ENCODE data around the gene CAT.
A peak's percentile ranks its signal among the peaks of the same experiment; 100 is the strongest.

The CAT gene

DNA sequence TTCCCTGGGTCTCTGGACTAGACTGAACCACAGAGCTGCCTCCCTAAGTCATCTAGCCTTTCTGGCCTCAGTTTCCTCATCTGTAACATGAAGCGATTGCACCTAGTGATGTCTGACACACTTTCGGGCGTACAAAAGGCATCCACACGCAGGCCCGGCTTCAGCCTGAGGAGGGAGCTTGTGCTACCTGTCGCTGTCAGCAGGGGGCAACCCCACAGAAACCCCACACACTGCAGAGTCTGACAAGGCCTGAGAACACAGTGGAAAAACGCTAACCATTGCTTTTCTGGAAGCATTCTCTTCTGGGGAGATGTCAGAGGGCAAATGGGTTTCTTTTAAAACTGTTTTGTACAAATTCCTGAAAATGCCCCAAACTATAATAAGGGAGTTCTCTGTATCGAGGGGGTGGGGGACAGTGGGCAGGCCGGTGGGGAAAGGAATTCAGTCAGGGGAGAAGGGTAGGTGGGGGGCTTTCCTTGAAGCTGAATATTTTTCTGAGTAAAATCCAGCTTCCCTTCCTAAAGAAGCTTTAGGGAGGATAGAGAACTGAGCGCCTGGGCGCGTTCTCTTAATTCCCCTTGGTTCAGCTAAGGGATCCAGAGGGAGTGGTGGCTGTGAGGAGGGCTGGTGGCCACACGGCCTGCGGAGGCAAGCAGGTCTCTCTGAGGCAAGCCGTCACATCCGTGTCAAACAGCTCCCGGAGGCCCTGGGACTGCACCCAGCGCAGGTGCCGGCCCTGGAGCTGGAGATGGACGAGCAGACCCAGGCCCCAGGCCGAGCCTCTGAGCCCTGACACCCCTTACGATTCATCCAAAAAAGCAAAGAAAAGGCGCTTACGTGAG lies 74.3 kb downstream of the CAT start:
- Histone ChIP-seq H3K9ac (ENCODE audit: low read depth, low read length, poor library complexity, severe bottlenecking) (no peak overlapping the region), H2AFZ (ENCODE audit: low read length) (no peak overlapping the region), H3K9me3 (ENCODE audit: insufficient read depth, low read depth, low read length) (no peaks in the 10 kb centered on the region), H3K4me1 (ENCODE audit: insufficient read depth, low read length, poor library complexity, severe bottlenecking) (no peaks in the 10 kb centered on the region), H3K4me2 (ENCODE audit: low read depth, low read length, poor library complexity, severe bottlenecking) (no peak overlapping the region), H3K36me3 (ENCODE audit: insufficient read depth, low read length) (no peaks in the 10 kb centered on the region), H3K4me3 (ENCODE audit: low read length, poor library complexity, severe bottlenecking) (no peak overlapping the region), H3F3A (ENCODE audit: low read depth) (no peaks in the 10 kb centered on the region), H3K9me2 (replicated peaks; ENCODE audit: low read depth, low read length) (no peaks in the 10 kb centered on the region), H4K20me1 (ENCODE audit: insufficient read depth, low read length, poor library complexity, severe bottlenecking) (no peaks in the 10 kb centered on the region), H3K27me3 (ENCODE audit: insufficient read depth, low read length, poor library complexity, severe bottlenecking) (no peaks in the 10 kb centered on the region), H3K79me2 (ENCODE audit: insufficient read depth, low read length) (no peaks in the 10 kb centered on the region)
- TF ChIP-seq, protein P1, sequence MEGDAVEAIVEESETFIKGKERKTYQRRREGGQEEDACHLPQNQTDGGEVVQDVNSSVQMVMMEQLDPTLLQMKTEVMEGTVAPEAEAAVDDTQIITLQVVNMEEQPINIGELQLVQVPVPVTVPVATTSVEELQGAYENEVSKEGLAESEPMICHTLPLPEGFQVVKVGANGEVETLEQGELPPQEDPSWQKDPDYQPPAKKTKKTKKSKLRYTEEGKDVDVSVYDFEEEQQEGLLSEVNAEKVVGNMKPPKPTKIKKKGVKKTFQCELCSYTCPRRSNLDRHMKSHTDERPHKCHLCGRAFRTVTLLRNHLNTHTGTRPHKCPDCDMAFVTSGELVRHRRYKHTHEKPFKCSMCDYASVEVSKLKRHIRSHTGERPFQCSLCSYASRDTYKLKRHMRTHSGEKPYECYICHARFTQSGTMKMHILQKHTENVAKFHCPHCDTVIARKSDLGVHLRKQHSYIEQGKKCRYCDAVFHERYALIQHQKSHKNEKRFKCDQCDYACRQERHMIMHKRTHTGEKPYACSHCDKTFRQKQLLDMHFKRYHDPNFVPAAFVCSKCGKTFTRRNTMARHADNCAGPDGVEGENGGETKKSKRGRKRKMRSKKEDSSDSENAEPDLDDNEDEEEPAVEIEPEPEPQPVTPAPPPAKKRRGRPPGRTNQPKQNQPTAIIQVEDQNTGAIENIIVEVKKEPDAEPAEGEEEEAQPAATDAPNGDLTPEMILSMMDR (conservative IDR thresholded peaks at IDR 0.05; ENCODE audit: low read length), result peak; percentile 94
- no peak for TF ChIP-seq EZH2phosphoT487 (IDR thresholded peaks at IDR 0.05; ENCODE audit: borderline replicate concordance)

DNA sequence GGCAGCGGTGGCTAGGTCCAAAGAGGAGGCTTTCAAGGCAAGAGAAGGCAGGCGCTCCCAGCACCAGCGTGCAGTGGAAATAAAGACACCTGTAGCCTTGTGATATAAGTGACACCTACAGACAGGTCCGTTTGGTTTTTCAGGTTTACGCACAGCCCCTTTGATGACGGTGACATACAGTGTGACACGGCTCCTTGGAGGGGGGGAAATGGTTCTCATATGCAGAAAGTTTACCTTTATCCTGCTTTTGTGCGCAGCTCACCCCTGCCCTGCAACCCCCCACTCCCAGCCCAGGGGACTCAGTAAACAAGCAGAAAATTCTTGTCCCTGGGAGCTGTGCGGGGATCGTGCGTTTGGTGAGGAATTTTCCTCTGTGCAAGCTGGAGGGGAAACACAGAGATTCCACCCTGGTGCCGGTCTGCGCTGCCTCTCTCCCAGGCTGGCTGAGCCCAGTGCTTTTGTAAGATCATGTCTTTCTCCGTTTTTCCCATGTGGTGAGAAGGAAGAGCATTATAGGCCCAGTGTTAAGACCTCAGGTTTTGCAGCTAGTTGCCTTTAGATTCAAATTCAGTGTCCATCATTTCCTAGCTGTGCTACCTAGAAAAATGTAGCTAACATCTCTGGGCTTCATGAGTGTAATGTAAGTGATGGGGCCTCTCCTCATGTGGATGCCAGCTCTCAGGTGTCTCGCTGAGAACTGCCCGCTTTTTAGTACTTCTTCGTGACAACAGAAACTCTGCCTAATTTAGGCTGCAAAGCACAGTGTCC lies 75.1 kb downstream of the CAT start, which contains the start of gene ELF5:
ELF5 (minus strand) TSS at position 113 of the 768 bp plus-strand sequence. CDS start 8,045 bp downstream, outside the sequence.
- Histone ChIP-seq H3K9me2 (replicated peaks; ENCODE audit: low read depth, low read length) (no peaks in the 10 kb centered on the region), H3K27me3 (ENCODE audit: insufficient read depth, low read length, poor library complexity, severe bottlenecking) (no peaks in the 10 kb centered on the region), H3K79me2 (ENCODE audit: insufficient read depth, low read length) (no peaks in the 10 kb centered on the region), H3K36me3 (ENCODE audit: insufficient read depth, low read length) (no peaks in the 10 kb centered on the region), H2AFZ (ENCODE audit: low read length) (no peak within 1 kb of the TSS), H3K9me3 (ENCODE audit: insufficient read depth, low read depth, low read length) (no peaks in the 10 kb centered on the region), H3K4me2 (ENCODE audit: low read depth, low read length, poor library complexity, severe bottlenecking) (no peak within 1 kb of the TSS), H3K4me3 (ENCODE audit: low read length, poor library complexity, severe bottlenecking) (no peak within 1 kb of the TSS), H3K9ac (ENCODE audit: low read depth, low read length, poor library complexity, severe bottlenecking) (no peak within 1 kb of the TSS), H3F3A (ENCODE audit: low read depth) (no peaks in the 10 kb centered on the region), H4K20me1 (ENCODE audit: insufficient read depth, low read length, poor library complexity, severe bottlenecking) (no peaks in the 10 kb centered on the region), H3K4me1 (ENCODE audit: insufficient read depth, low read length, poor library complexity, severe bottlenecking) (no peaks in the 10 kb centered on the region)
- TF ChIP-seq, protein P1 (conservative IDR thresholded peaks at IDR 0.05; ENCODE audit: low read length), result no peak
- no peak for TF ChIP-seq EZH2phosphoT487 (IDR thresholded peaks at IDR 0.05; ENCODE audit: borderline replicate concordance)

- Histone ChIP-seq H2AFZ (ENCODE audit: low read length) (no peak overlapping the region), H3K4me3 (ENCODE audit: low read length, poor library complexity, severe bottlenecking) (no peak overlapping the region), H3K36me3 (ENCODE audit: insufficient read depth, low read length) (no peaks in the 10 kb centered on the region), H3K4me2 (ENCODE audit: low read depth, low read length, poor library complexity, severe bottlenecking) (no peak overlapping the region), H3K9me3 (ENCODE audit: insufficient read depth, low read depth, low read length) (no peaks in the 10 kb centered on the region), H3F3A (ENCODE audit: low read depth) (no peaks in the 10 kb centered on the region), H3K9ac (ENCODE audit: low read depth, low read length, poor library complexity, severe bottlenecking) (no peak overlapping the region), H3K4me1 (ENCODE audit: insufficient read depth, low read length, poor library complexity, severe bottlenecking) (no peaks in the 10 kb centered on the region), H4K20me1 (ENCODE audit: insufficient read depth, low read length, poor library complexity, severe bottlenecking) (no peaks in the 10 kb centered on the region), H3K27me3 (ENCODE audit: insufficient read depth, low read length, poor library complexity, severe bottlenecking) (no peaks in the 10 kb centered on the region), H3K79me2 (ENCODE audit: insufficient read depth, low read length) (no peaks in the 10 kb centered on the region), H3K9me2 (replicated peaks; ENCODE audit: low read depth, low read length) (no peaks in the 10 kb centered on the region)
- TF ChIP-seq, protein P1 (conservative IDR thresholded peaks at IDR 0.05; ENCODE audit: low read length), result no peak
- no peak for TF ChIP-seq EZH2phosphoT487 (IDR thresholded peaks at IDR 0.05; ENCODE audit: borderline replicate concordance)
Observed at GRCh38 chr11:34514597-34514996, 75.9 kb downstream of the CAT start.
